K562 (cell line): ENCODE data around the gene DGLUCY. TPM values are rescaled to one million over a fixed set of nuclear protein-coding genes. Genes with fewer than 3 reads are reported as not detected.

Source experiments
- ATAC-seq: fragments of 200-7000 bp; cut with Tn5 transposase; 3 replicates; pipeline ENCODE4 v1.9.1; 2020; ENCODE audit warnings: moderate library complexity
- BruUV-seq: library from RNA; stranded (reverse); fragments of 400-500 nt; replicated peaks from 2 replicates; lab custom pipeline; 2021; lab: Mats Ljungman, UMichigan
- CTCF ChIA-PET: fragments of 300-600 bp; formaldehyde crosslinking; extraction: SDS; loops from one replicate; lab custom pipeline; 2021; ENCODE audit warnings: low intra/inter-chr PET ratio; lab: Yijun Ruan, JAX
- POLR2A ChIA-PET: fragments of 300-600, 350-650 bp; sonication (Branson Sonifier 250); formaldehyde crosslinking; extraction: SDS; loops from one replicate; lab custom pipeline; 2021; ENCODE audit warnings: antibody characterized with exemption, inconsistent platforms; lab: Yijun Ruan, JAX
- DNase-seq, 4 experiments: peaks; one replicate each; pipeline versions ENCODE4 v3.0.0 to v3.0.0-alpha.2; 2011 to 2018; ENCODE audit warnings: low spot score in 3 of 4, mixed read lengths in 3 of 4; ENCODE audit errors: extremely low read depth in 1 of 4
- FAIRE-seq: peaks from 2 replicates; lab custom pipeline; 2011; peaks lifted over from hg19 to GRCh38; lab: Jason Lieb, UNC
- H2AFZ ChIP-seq: 2 replicates; pipeline ENCODE4 v1.6.0; 2011; ENCODE audit warnings: low read depth, low read length, control low read depth, inconsistent platforms
- H3K27ac ChIP-seq: fragments of 200-600 bp; 3 replicates; pipeline ENCODE4 v1.8.0; 2011; ENCODE audit warnings: low read depth, mild to moderate bottlenecking, control low read depth, inconsistent platforms, low read length, moderate library complexity, mixed read lengths; ENCODE audit errors: extremely low read depth
- H3K27me3 ChIP-seq, 2 experiments: fragments of 300-600 bp in 1 of 2; 2 replicates in 1 of 2; 3 replicates in 1 of 2; pipeline versions ENCODE4 v1.6.0 to v1.8.0; 2011; ENCODE audit warnings: inconsistent platforms in 2 of 2, low read length in 2 of 2, mild to moderate bottlenecking in 1 of 2, mixed read lengths in 1 of 2, moderate library complexity in 1 of 2; ENCODE audit not compliant: control insufficient read depth in 2 of 2, insufficient read depth in 2 of 2
- H3K36me3 ChIP-seq: fragments of 300-600 bp; 3 replicates; pipeline ENCODE4 v1.8.0; 2011; ENCODE audit warnings: mild to moderate bottlenecking, low read length, inconsistent platforms; ENCODE audit not compliant: control insufficient read depth, insufficient read depth
- H3K4me1 ChIP-seq, 2 experiments: fragments of 200-600 bp in 1 of 2; replicated peaks in 1 of 2; 2 replicates in 1 of 2; 3 replicates in 1 of 2; pipeline versions ENCODE4 v1.5.1 to v1.8.0; 2011; ENCODE audit warnings: inconsistent platforms in 2 of 2, low read length in 2 of 2, mild to moderate bottlenecking in 1 of 2, mixed read lengths in 1 of 2, moderate library complexity in 1 of 2; ENCODE audit not compliant: control insufficient read depth in 2 of 2, insufficient read depth in 2 of 2
- H3K4me2 ChIP-seq: 2 replicates; pipeline ENCODE4 v1.6.1; 2011; ENCODE audit warnings: low read length, control low read depth, inconsistent platforms, mixed read lengths; ENCODE audit not compliant: insufficient read depth
- H3K4me3 ChIP-seq: fragments of 200-600 bp; sonication (generic), shearing (Covaris generic); 2 replicates; pipeline ENCODE4 v1.5.1; 2016; ENCODE audit warnings: control low read depth, inconsistent platforms
- H3K79me2 ChIP-seq: fragments of 200-600 bp; 3 replicates; pipeline ENCODE4 v1.8.0; 2011; ENCODE audit warnings: low read length, inconsistent platforms; ENCODE audit not compliant: control insufficient read depth, insufficient read depth
- H3K9ac ChIP-seq, 2 experiments: 2 replicates each; pipeline versions ENCODE4 v1.6.0 to v1.6.1; 2011; ENCODE audit warnings: low read depth in 2 of 2, low read length in 2 of 2, control low read depth in 1 of 2, inconsistent platforms in 1 of 2, mild to moderate bottlenecking in 1 of 2, mixed read lengths in 1 of 2; ENCODE audit not compliant: insufficient read depth in 1 of 2
- H3K9me1 ChIP-seq: one replicate; pipeline ENCODE4 v1.6.0; 2011; ENCODE audit warnings: inconsistent platforms, mild to moderate bottlenecking, low read length, moderate library complexity; ENCODE audit not compliant: control insufficient read depth, insufficient read depth
- H3K9me3 ChIP-seq: replicated peaks from 2 replicates; pipeline ENCODE4 v1.5.1; 2011; ENCODE audit warnings: low read depth, low read length, inconsistent platforms; ENCODE audit not compliant: control insufficient read depth, insufficient read depth
- H4K20me1 ChIP-seq: replicated peaks from 2 replicates; pipeline ENCODE4 v1.6.1; 2011; ENCODE audit warnings: low read length, inconsistent platforms, mixed read lengths; ENCODE audit not compliant: control insufficient read depth, insufficient read depth
- ATF1 ChIP-seq, 2 experiments: fragments of 450-650 bp in 1 of 2; IDR thresholded peaks; 2 replicates each; pipeline ENCODE4 v1.6.1; 2016; ENCODE audit warnings: missing compliant biosample characterization in 1 of 2, missing genetic modification characterization in 1 of 2
- CCNT2 ChIP-seq: IDR thresholded peaks from 2 replicates; pipeline ENCODE4 v1.6.1; 2011; ENCODE audit warnings: borderline replicate concordance, low read depth, mild to moderate bottlenecking, moderate library complexity, mixed read lengths, low read length; ENCODE audit not compliant: insufficient read length; ENCODE audit errors: extremely low read depth
- CHD1 ChIP-seq: fragments of 200-600 bp; sonication (generic); IDR thresholded peaks from one replicate; pipeline ENCODE4 v1.6.1; 2012; ENCODE audit warnings: mild to moderate bottlenecking, moderate library complexity, low read length, inconsistent platforms
- ELF2 ChIP-seq: fragments of 250-450 bp; sonication (Bioruptor Pico); IDR thresholded peaks from 2 replicates; pipeline ENCODE4 v1.5.0; 2021; ENCODE audit warnings: mild to moderate bottlenecking
- EP400 ChIP-seq: fragments of 450-650 bp; IDR thresholded peaks from 2 replicates; pipeline ENCODE4 v1.6.1; 2017; ENCODE audit warnings: antibody characterized with exemption, mild to moderate bottlenecking, moderate library complexity
- MCM5 ChIP-seq: fragments of 450-650 bp; IDR thresholded peaks from 2 replicates; pipeline ENCODE4 v1.6.1; 2016; ENCODE audit warnings: low read depth
- SIRT6 ChIP-seq: IDR thresholded peaks from one replicate; pipeline ENCODE4 v1.6.1; 2012; ENCODE audit warnings: low read depth, mild to moderate bottlenecking, control low read depth, inconsistent platforms, low read length, moderate library complexity
- SP1 ChIP-seq: sonication (generic); formaldehyde crosslinking; IDR thresholded peaks from 2 replicates; pipeline ENCODE4 v1.8.1; 2022; ENCODE audit warnings: mild to moderate bottlenecking, missing genetic modification reagents
- TAF9B ChIP-seq: fragments of 450-650 bp; IDR thresholded peaks from 2 replicates; pipeline ENCODE4 v1.6.1; 2018; ENCODE audit warnings: mild to moderate bottlenecking; ENCODE audit not compliant: partially characterized antibody
- ZNF589 ChIP-seq: fragments of 200-800 bp; sonication (Bioruptor generic); IDR thresholded peaks from 2 replicates; pipeline ENCODE4 v1.6.1; 2016; ENCODE audit warnings: low read depth, missing genetic modification characterization, missing compliant biosample characterization
- WGBS: fragments of 100-300 bp; shearing (Covaris generic); methylation state at CpG from one replicate; pipeline ENCODE4 v1.1.6; 2016; ENCODE audit warnings: low coverage, mixed read lengths; ENCODE audit not compliant: insufficient coverage; ENCODE audit errors: missing lambda C conversion rate; 5-methylcytosine and 5-hydroxymethylcytosine counted together
- in situ Hi-C: fragments of 300-500 bp; cut with MboI; formaldehyde crosslinking; loops from 4 replicates; pipeline ENCODE4 v1.15.0; 2018; ENCODE audit warnings: inconsistent platforms, mixed read lengths
- intact Hi-C: fragments of 100-400 bp; cut with micrococcal nuclease; formaldehyde crosslinking; loops from 2 replicates; pipeline ENCODE4 v1.14.2; 2022
- polyA plus RNA-seq, 8 experiments: library from polyadenylated mRNA; depleted of rRNA in 4 of 8; stranded (reverse) in 5 of 8; unstranded in 3 of 8; fragments of >200 nt; fragmentation: Nextera tagmentation in 2 of 8; fragmentation: Illumina TruSeq in 1 of 8; extraction: Ambion mirVana in 2 of 8; extraction: Trizol in 1 of 8; gene quantifications; 2 replicates each; pipeline versions ENCODE4 v1.2.1 to v1.2.3, GENCODE V29; 2011 to 2014; ENCODE audit warnings: inconsistent platforms in 1 of 8, missing spikeins in 1 of 8
- total RNA-seq, 7 experiments: library from RNA; depleted of rRNA in 6 of 7; stranded (reverse); fragments of >200 nt in 6 of 7; fragmentation: Illumina TruSeq in 2 of 7; extraction: Trizol in 2 of 7; gene quantifications; 2 replicates each; pipeline versions ENCODE4 v1.2.1 to v1.2.3, GENCODE V29; 2011 to 2021; ENCODE audit warnings: low replicate concordance in 1 of 7

The DGLUCY gene
- total and polyA plus RNA-seq, 9 of the 15 experiments (the other 6 are each of a cell fraction or from before 2014, with no cell fraction given): 9.9 to 28.4 (median 21.0) TPM

- Histone ChIP-seq H3K4me3 (no peak overlapping the region), H2AFZ (no peak overlapping the region), H3K9me1 (no peaks in the 10 kb centered on the region), H3K36me3 (no peaks in the 10 kb centered on the region), H3K4me1 (peaks cover 8 to 19% of the 10 kb centered on the region in 2 experiments), H3K9ac (no peak overlapping the region), H3K4me2 (no peak overlapping the region), H3K9me3 (no peaks in the 10 kb centered on the region), H3K27ac (no peak overlapping the region), H3K79me2 (no peaks in the 10 kb centered on the region), H3K27me3 (no peaks in the 10 kb centered on the region), H4K20me1 (no peaks in the 10 kb centered on the region)
- TF ChIP-seq CHD1 (no peak), SIRT6 (no peak), SP1 (CRISPR knock-in tag) (no peak), CCNT2 (no peak), EP400 (no peak), MCM5 (no peak), ELF2 (CRISPR knock-in tag) (no peak), TAF9B (no peak), ATF1 (CRISPR knock-in tag; IDR thresholded peaks at IDR 0.05) (no peak), ATF1 (tag; IDR thresholded peaks at IDR 0.05) (no peak), ZNF589 (CRISPR knock-in tag) (no peak)
- intact Hi-C loops (no loop called here), in situ Hi-C loops (no loop called here)
- DNase-seq (no peak), FAIRE-seq (no peak), ATAC-seq (no peak)
- ChIA-PET CTCF (no interaction called here), POLR2A (interaction anchor here (0.7 kb wide), 1 partner anchor 10 kb away, joined by 3 read pairs; no protein-coding TSS in a partner anchor)
- WGBS: 69% methylated on average over 3 of the region's 3 CpGs
- no TSS peak for BruUV-seq
Observed at GRCh38 chr14:91231446-91231845, 117.6 kb downstream of the DGLUCY start.
